Endothelial cell of umbilical vein (primary cell): ENCODE measurements around the gene FABP6. TPM values are rescaled to one million over a fixed set of nuclear protein-coding genes. Genes with fewer than 3 reads are reported as not detected.
A peak's percentile ranks its signal among the peaks of the same experiment; 100 is the strongest.

ENCODE experiments used
- BruUV-seq: library from RNA; stranded (reverse); fragments of 400-500 nt; replicated peaks from 2 replicates; lab custom pipeline; 2021; lab: Mats Ljungman, UMichigan
- CTCF ChIA-PET: fragments of 300-600, 350-600 bp; sonication (Branson Sonifier 250); formaldehyde crosslinking; loops from one replicate; lab custom pipeline; 2021; ENCODE audit warnings: antibody characterized with exemption, inconsistent platforms; lab: Charles Lee
- POLR2A ChIA-PET: fragments of 300-600, 350-600 bp; sonication (Branson Sonifier 250); formaldehyde crosslinking; loops from one replicate; lab custom pipeline; 2021; ENCODE audit warnings: antibody characterized with exemption, inconsistent platforms; lab: Charles Lee
- DNase-seq: peaks from one replicate; pipeline ENCODE4 v3.0.0-alpha.2; 2011; ENCODE audit warnings: low read depth, low spot score
- FAIRE-seq: peaks from 2 replicates; lab custom pipeline; 2011; peaks lifted over from hg19 to GRCh38; lab: Jason Lieb, UNC
- H2AFZ ChIP-seq: 2 replicates; pipeline ENCODE4 v1.6.0; 2012; ENCODE audit warnings: low read depth, low read length, control low read depth, inconsistent platforms
- H3K27ac ChIP-seq: 2 replicates; pipeline ENCODE4 v1.5.1; 2011; ENCODE audit warnings: low read depth, mild to moderate bottlenecking, control low read depth, low read length, moderate library complexity; ENCODE audit not compliant: insufficient read depth
- H3K27me3 ChIP-seq, 2 experiments: 2 replicates each; pipeline versions ENCODE4 v1.6.0 to v1.6.1; 2011; ENCODE audit warnings: low read length in 2 of 2, mixed read lengths in 1 of 2; ENCODE audit not compliant: control insufficient read depth in 2 of 2, insufficient read depth in 2 of 2
- H3K36me3 ChIP-seq, 2 experiments: 2 replicates in 1 of 2; 3 replicates in 1 of 2; pipeline ENCODE4 v1.5.1; 2011; ENCODE audit warnings: low read length in 2 of 2, mild to moderate bottlenecking in 1 of 2, moderate library complexity in 1 of 2; ENCODE audit not compliant: control insufficient read depth in 2 of 2, insufficient read depth in 2 of 2; ENCODE audit errors: extremely low read depth in 1 of 2
- H3K4me1 ChIP-seq: 3 replicates; pipeline ENCODE4 v1.5.1; 2011; ENCODE audit warnings: mild to moderate bottlenecking, low read length; ENCODE audit not compliant: control insufficient read depth, insufficient read depth; ENCODE audit errors: extremely low read depth
- H3K4me2 ChIP-seq: 2 replicates; pipeline ENCODE4 v1.6.1; 2011; ENCODE audit warnings: low read length, control low read depth, mixed read lengths; ENCODE audit not compliant: insufficient read depth
- H3K4me3 ChIP-seq, 3 experiments: fragments of 200-600 bp in 1 of 3; sonication (generic), shearing (Covaris generic) in 1 of 3; replicated peaks in 1 of 3; 2 replicates each; pipeline ENCODE4 v1.5.1; 2011 to 2016; ENCODE audit warnings: control low read depth in 3 of 3, low read length in 3 of 3, mild to moderate bottlenecking in 2 of 3, inconsistent platforms in 1 of 3, low read depth in 1 of 3, moderate library complexity in 1 of 3; ENCODE audit not compliant: insufficient read depth in 1 of 3
- H3K79me2 ChIP-seq: 2 replicates; pipeline ENCODE4 v1.6.0; 2012; ENCODE audit warnings: low read length, inconsistent platforms; ENCODE audit not compliant: control insufficient read depth, insufficient read depth
- H3K9ac ChIP-seq: replicated peaks from 2 replicates; pipeline ENCODE3; 2011; ENCODE audit warnings: low read length, control low read depth; ENCODE audit not compliant: insufficient read depth; ENCODE audit errors: extremely low read depth
- H3K9me1 ChIP-seq: replicated peaks from 3 replicates; pipeline ENCODE4 v1.6.0; 2011; ENCODE audit warnings: mild to moderate bottlenecking, low read length; ENCODE audit not compliant: control insufficient read depth, insufficient read depth; ENCODE audit errors: extremely low read depth
- H3K9me3 ChIP-seq: replicated peaks from 2 replicates; pipeline ENCODE4 v1.5.1; 2012; ENCODE audit warnings: low read length, inconsistent platforms; ENCODE audit not compliant: control insufficient read depth, insufficient read depth
- H4K20me1 ChIP-seq: replicated peaks from 2 replicates; pipeline ENCODE3; 2011; ENCODE audit warnings: mild to moderate bottlenecking, low read length; ENCODE audit not compliant: control insufficient read depth, insufficient read depth; ENCODE audit errors: extremely low read depth
- EZH2 ChIP-seq: IDR thresholded peaks from 2 replicates; pipeline ENCODE4 v1.6.1; 2012; ENCODE audit warnings: borderline replicate concordance, low read depth, mild to moderate bottlenecking, moderate library complexity, low read length, inconsistent platforms; ENCODE audit not compliant: severe bottlenecking
- FOS ChIP-seq: IDR thresholded peaks from 2 replicates; pipeline ENCODE4 v1.6.1; 2011; ENCODE audit warnings: mild to moderate bottlenecking, low read length, moderate library complexity, borderline replicate concordance; ENCODE audit not compliant: insufficient read depth
- GATA2 ChIP-seq: IDR thresholded peaks from 2 replicates; pipeline ENCODE4 v1.7.0; 2011; ENCODE audit warnings: low read depth, mild to moderate bottlenecking, moderate library complexity, mixed read lengths, low read length; ENCODE audit not compliant: insufficient read length, insufficient read depth
- JUN ChIP-seq: IDR thresholded peaks from 2 replicates; pipeline ENCODE4 v1.6.1; 2011; ENCODE audit warnings: borderline replicate concordance, low read depth; ENCODE audit not compliant: insufficient read length, insufficient read depth
- MYC ChIP-seq: IDR thresholded peaks from one replicate; pipeline ENCODE4 v1.6.1; 2011; ENCODE audit warnings: mild to moderate bottlenecking, low read depth, low read length
- POLR2AphosphoS5 ChIP-seq: IDR thresholded peaks from 2 replicates; pipeline ENCODE4 v1.6.1; 2012; ENCODE audit warnings: low read depth, mild to moderate bottlenecking, control low read depth, low read length, moderate library complexity; ENCODE audit not compliant: insufficient read depth
- dilution Hi-C: fragments of 300-500 bp; cut with MboI; formaldehyde crosslinking; loops from one replicate; pipeline ENCODE4 v1.15.0; 2019; ENCODE audit warnings: low sequenced_read_pairs; ENCODE audit not compliant: extremely low pct_ligation_motif_present
- intact Hi-C: fragments of 100-400 bp; cut with micrococcal nuclease; formaldehyde crosslinking; loops from one replicate; pipeline ENCODE4 v1.10.0; 2022
- polyA plus RNA-seq, 4 experiments: library from polyadenylated mRNA; depleted of rRNA in 3 of 4; stranded (reverse) in 3 of 4; unstranded in 1 of 4; fragments of >200 nt; gene quantifications; 2 replicates each; pipeline versions ENCODE4 v1.2.1 to v1.2.3, GENCODE V29; 2011 to 2012; ENCODE audit warnings: missing spikeins in 1 of 4
- total RNA-seq: library from RNA; stranded (reverse); gene quantifications from 2 replicates; pipeline ENCODE4 v1.2.3, GENCODE V29; 2021
- TF ChIP-seq, protein P1 (sequence below): IDR thresholded peaks from 2 replicates; pipeline ENCODE4 v1.6.1; 2011; ENCODE audit not compliant: insufficient read depth, insufficient read length

FABP6 gene
- total and polyA plus RNA-seq, 2 donors (not counting 3 experiments of a cell fraction or from before 2014, with no cell fraction given) = not detected

GRCh38 chr5:160250826-160251225 is 21.5 kb downstream of the FABP6 start:
- H3K4me3 ChIP-seq = no peak overlapping the region
- peaks cover 0 to 30% of the 10 kb centered on the region in 2 experiments for H3K36me3 ChIP-seq
- intact Hi-C loops = no loop called here
- no peaks in the 10 kb centered on the region for H3K4me1 ChIP-seq
- no peaks in the 10 kb centered on the region for H4K20me1 ChIP-seq
- dilution Hi-C loops = no loop called here
- H3K4me2 ChIP-seq = no peak overlapping the region
- H3K27me3 ChIP-seq = no peaks in the 10 kb centered on the region
- ChIA-PET CTCF (interaction anchor here (1.1 to 1.5 kb wide), 3 partner anchors 10 to 229 kb away, joined by 3 read pairs; no protein-coding TSS in a partner anchor), POLR2A (no interaction called here)
- H3K9me1 ChIP-seq = no peaks in the 10 kb centered on the region
- no peak for TF ChIP-seq JUN
- TF ChIP-seq EZH2 = no peak
- TF ChIP-seq FOS = no peak
- TF ChIP-seq, protein P1, sequence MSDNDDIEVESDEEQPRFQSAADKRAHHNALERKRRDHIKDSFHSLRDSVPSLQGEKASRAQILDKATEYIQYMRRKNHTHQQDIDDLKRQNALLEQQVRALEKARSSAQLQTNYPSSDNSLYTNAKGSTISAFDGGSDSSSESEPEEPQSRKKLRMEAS = no peak
- TF ChIP-seq POLR2AphosphoS5 = no peak
- no peak for TF ChIP-seq GATA2
- TF ChIP-seq MYC = no peak
- no TSS peak for BruUV-seq
- H2AFZ ChIP-seq = no peak overlapping the region
- H3K79me2 ChIP-seq = no peaks in the 10 kb centered on the region
- no peak overlapping the region for H3K9ac ChIP-seq
- no peaks in the 10 kb centered on the region for H3K9me3 ChIP-seq
- H3K27ac ChIP-seq = no peak overlapping the region
- FAIRE-seq = peak; percentile 42
- DNase-seq = no peak
